K562 (cell line): Measurements from ENCODE around the gene ATXN1. TPM values are rescaled to one million over a fixed set of nuclear protein-coding genes. Genes with fewer than 3 reads are reported as not detected.

Source experiments
- ATF7 ChIP-seq: fragments of 450-650 bp; IDR thresholded peaks from 2 replicates; pipeline ENCODE4 v1.7.1; 2014; ENCODE audit warnings: mild to moderate bottlenecking, moderate library complexity
- CXXC5 ChIP-seq: fragments of 250-450 bp; sonication (Bioruptor Pico); IDR thresholded peaks from 2 replicates; pipeline ENCODE4 v1.8.0; 2022; ENCODE audit warnings: inconsistent platforms, mild to moderate bottlenecking, moderate library complexity
- MEIS2 ChIP-seq: fragments of 450-650 bp; IDR thresholded peaks from 2 replicates; pipeline ENCODE4 v1.6.1; 2014; ENCODE audit warnings: mild to moderate bottlenecking; ENCODE audit not compliant: partially characterized antibody
- NR2C2 ChIP-seq, 2 experiments: fragments of 200-800 bp in 1 of 2; sonication (Bioruptor generic) in 1 of 2; sonication (generic) in 1 of 2; formaldehyde crosslinking in 1 of 2; IDR thresholded peaks; 2 replicates each; pipeline versions ENCODE4 v1.6.1 to v1.8.0; 2016 to 2022; ENCODE audit warnings: mild to moderate bottlenecking in 1 of 2, missing compliant biosample characterization in 1 of 2, missing genetic modification characterization in 1 of 2, missing genetic modification reagents in 1 of 2
- ZBTB17 ChIP-seq: fragments of 450-650 bp; formaldehyde crosslinking; IDR thresholded peaks from 2 replicates; pipeline ENCODE4 v1.4.0; 2020; ENCODE audit warnings: mild to moderate bottlenecking
- ZEB2 ChIP-seq: fragments of 450-650 bp; IDR thresholded peaks from 2 replicates; pipeline ENCODE4 v1.6.1; 2016
- ZFP36 ChIP-seq: fragments of 150-350 bp; IDR thresholded peaks from 2 replicates; pipeline ENCODE4 v1.6.1; 2018; ENCODE audit warnings: low read length, low read depth; ENCODE audit not compliant: partially characterized antibody
- ZNF24 ChIP-seq: fragments of 450-650 bp; IDR thresholded peaks from 2 replicates; pipeline ENCODE4 v1.6.1; 2016
- ZNF274 ChIP-seq: IDR thresholded peaks from 2 replicates; pipeline ENCODE4 v1.6.1; 2011; ENCODE audit warnings: low read depth, mild to moderate bottlenecking, low read length, moderate library complexity, borderline replicate concordance
- ZNF318 ChIP-seq, 2 experiments: fragments of 450-650 bp; IDR thresholded peaks; 2 replicates each; pipeline ENCODE4 v1.6.1; 2016; ENCODE audit warnings: mild to moderate bottlenecking in 2 of 2, borderline replicate concordance in 1 of 2, low read depth in 1 of 2, moderate library complexity in 1 of 2
- ZNF766 ChIP-seq: fragments of 200-800 bp; sonication (Bioruptor generic); conservative IDR thresholded peaks from 2 replicates; pipeline ENCODE4 v1.6.1; 2016; ENCODE audit warnings: missing genetic modification characterization, missing compliant biosample characterization
- polyA plus RNA-seq, 8 experiments: library from polyadenylated mRNA; depleted of rRNA in 4 of 8; stranded (reverse) in 5 of 8; unstranded in 3 of 8; fragments of >200 nt; fragmentation: Nextera tagmentation in 2 of 8; fragmentation: Illumina TruSeq in 1 of 8; extraction: Ambion mirVana in 2 of 8; extraction: Trizol in 1 of 8; gene quantifications; 2 replicates each; pipeline versions ENCODE4 v1.2.1 to v1.2.3, GENCODE V29; 2011 to 2014; ENCODE audit warnings: inconsistent platforms in 1 of 8, missing spikeins in 1 of 8
- total RNA-seq, 7 experiments: library from RNA; depleted of rRNA in 6 of 7; stranded (reverse); fragments of >200 nt in 6 of 7; fragmentation: Illumina TruSeq in 2 of 7; extraction: Trizol in 2 of 7; gene quantifications; 2 replicates each; pipeline versions ENCODE4 v1.2.1 to v1.2.3, GENCODE V29; 2011 to 2021; ENCODE audit warnings: low replicate concordance in 1 of 7
- TF ChIP-seq, protein P1 (sequence below), 2 experiments: fragments of 450-650 bp in 1 of 2; sonication (generic) in 1 of 2; formaldehyde crosslinking in 1 of 2; IDR thresholded peaks in 1 of 2; conservative IDR thresholded peaks in 1 of 2; 2 replicates each; pipeline versions ENCODE4 v1.6.1 to v1.8.1; 2016 to 2023; ENCODE audit warnings: mild to moderate bottlenecking in 2 of 2, moderate library complexity in 2 of 2, inconsistent platforms in 1 of 2, missing genetic modification reagents in 1 of 2
- TF ChIP-seq, protein P2 (sequence below): fragments of 450-650 bp; formaldehyde crosslinking; IDR thresholded peaks from 2 replicates; pipeline ENCODE4 v1.4.0; 2022; ENCODE audit warnings: mild to moderate bottlenecking, moderate library complexity
- TF ChIP-seq, protein P3 (sequence below), 3 experiments: IDR thresholded peaks in 2 of 3; conservative IDR thresholded peaks in 1 of 3; 2 replicates each; pipeline ENCODE4 v1.5.1; 2011 to 2012; ENCODE audit warnings: low read length in 3 of 3, mild to moderate bottlenecking in 3 of 3, control low read depth in 2 of 3, improper control_type of control experiment in 1 of 3, inconsistent platforms in 1 of 3, low read depth in 1 of 3, mixed read lengths in 1 of 3, moderate library complexity in 1 of 3; ENCODE audit not compliant: insufficient read depth in 2 of 3

Gene ATXN1
- total and polyA plus RNA-seq, 9 of the 15 experiments (the other 6 are each of a cell fraction or from before 2014, with no cell fraction given) = under 0.01 to 1.2 (median 0.58) TPM

- TF ChIP-seq, protein P1, sequence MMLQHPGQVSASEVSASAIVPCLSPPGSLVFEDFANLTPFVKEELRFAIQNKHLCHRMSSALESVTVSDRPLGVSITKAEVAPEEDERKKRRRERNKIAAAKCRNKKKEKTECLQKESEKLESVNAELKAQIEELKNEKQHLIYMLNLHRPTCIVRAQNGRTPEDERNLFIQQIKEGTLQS (IDR thresholded peaks at IDR 0.05) = peak; percentile 72; the same call in 1 of the 2 replicates
- TF ChIP-seq, protein P1 (CRISPR knock-in tag; conservative IDR thresholded peaks at IDR 0.05) = no peak
- TF ChIP-seq ZNF766 (CRISPR knock-in tag) = 0 out of 2 replicates have a peak, but pooled peaks have one; percentile 47
- peak; percentile 60; the same call in 1 of the 2 replicates for TF ChIP-seq ATF7
- 0 out of 2 replicates have a peak, but pooled peaks have one; percentile 23 for TF ChIP-seq CXXC5
- peak; percentile 62; the same call in 1 of the 2 replicates for TF ChIP-seq ZEB2
- peak; percentile 22; the same call in 1 of the 2 replicates for TF ChIP-seq ZNF24
- TF ChIP-seq, protein P2, sequence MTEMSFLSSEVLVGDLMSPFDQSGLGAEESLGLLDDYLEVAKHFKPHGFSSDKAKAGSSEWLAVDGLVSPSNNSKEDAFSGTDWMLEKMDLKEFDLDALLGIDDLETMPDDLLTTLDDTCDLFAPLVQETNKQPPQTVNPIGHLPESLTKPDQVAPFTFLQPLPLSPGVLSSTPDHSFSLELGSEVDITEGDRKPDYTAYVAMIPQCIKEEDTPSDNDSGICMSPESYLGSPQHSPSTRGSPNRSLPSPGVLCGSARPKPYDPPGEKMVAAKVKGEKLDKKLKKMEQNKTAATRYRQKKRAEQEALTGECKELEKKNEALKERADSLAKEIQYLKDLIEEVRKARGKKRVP (CRISPR knock-in tag) = peak; percentile 84
- TF ChIP-seq ZNF274 = no peak
- TF ChIP-seq ZFP36 = peak; percentile 80
- peak in 1 of 2 experiments; percentile 22; a peak in 1 of 4 replicates for TF ChIP-seq ZNF318 (IDR thresholded peaks at IDR 0.05; ENCODE audit: borderline replicate concordance in 1 of 2, low read depth in 1 of 2)
- TF ChIP-seq ZBTB17 (CRISPR knock-in tag) = no peak
- TF ChIP-seq, protein P3, sequence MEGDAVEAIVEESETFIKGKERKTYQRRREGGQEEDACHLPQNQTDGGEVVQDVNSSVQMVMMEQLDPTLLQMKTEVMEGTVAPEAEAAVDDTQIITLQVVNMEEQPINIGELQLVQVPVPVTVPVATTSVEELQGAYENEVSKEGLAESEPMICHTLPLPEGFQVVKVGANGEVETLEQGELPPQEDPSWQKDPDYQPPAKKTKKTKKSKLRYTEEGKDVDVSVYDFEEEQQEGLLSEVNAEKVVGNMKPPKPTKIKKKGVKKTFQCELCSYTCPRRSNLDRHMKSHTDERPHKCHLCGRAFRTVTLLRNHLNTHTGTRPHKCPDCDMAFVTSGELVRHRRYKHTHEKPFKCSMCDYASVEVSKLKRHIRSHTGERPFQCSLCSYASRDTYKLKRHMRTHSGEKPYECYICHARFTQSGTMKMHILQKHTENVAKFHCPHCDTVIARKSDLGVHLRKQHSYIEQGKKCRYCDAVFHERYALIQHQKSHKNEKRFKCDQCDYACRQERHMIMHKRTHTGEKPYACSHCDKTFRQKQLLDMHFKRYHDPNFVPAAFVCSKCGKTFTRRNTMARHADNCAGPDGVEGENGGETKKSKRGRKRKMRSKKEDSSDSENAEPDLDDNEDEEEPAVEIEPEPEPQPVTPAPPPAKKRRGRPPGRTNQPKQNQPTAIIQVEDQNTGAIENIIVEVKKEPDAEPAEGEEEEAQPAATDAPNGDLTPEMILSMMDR (IDR thresholded peaks at IDR 0.05 in 2 of 3, conservative IDR thresholded peaks at IDR 0.05 in 1 of 3; ENCODE audit: insufficient read depth in 2 of 3, low read depth in 1 of 3, low read length in 3 of 3) = no peak
- TF ChIP-seq NR2C2 (CRISPR knock-in tag; IDR thresholded peaks at IDR 0.05) = no peak
- TF ChIP-seq NR2C2 (tag; IDR thresholded peaks at IDR 0.05) = peak; percentile 68; the same call in 1 of the 2 replicates
- peak; percentile 22 for TF ChIP-seq MEIS2
Measured at GRCh38 chr6:16337295-16337975, 423.8 kb downstream of the ATXN1 start (continued).
